ENCODE results near the gene FAM168A. TPM values are rescaled to one million over a fixed set of nuclear protein-coding genes. Genes with fewer than 3 reads are reported as not detected.

FAM168A gene
- total and polyA plus RNA-seq, 2 of the 8 experiments (the other 6 are each of a cell fraction or from before 2014, with no cell fraction given) = 17.1 to 21.6 TPM

DNA sequence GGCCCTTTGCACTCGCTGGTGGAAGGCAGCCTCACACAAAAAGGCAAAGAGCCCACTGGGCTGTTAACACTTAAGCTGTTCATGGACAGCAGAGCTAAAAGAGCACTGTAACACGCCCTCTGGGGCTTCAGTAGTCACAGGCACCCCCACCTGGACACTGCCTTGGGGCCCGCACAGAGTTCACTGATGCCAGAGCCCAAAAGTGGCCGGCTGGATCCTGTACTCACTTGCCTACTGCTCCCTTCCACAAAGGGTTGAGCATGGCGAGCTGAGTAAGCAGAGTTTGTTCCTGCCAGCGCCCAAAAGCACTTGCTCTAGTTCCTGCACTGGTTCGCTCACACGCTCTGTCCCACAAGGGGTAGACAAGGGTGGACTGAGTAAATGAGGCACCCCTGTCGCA is 142.9 kb downstream of the FAM168A start:
- H2AFZ ChIP-seq (ENCODE audit: low read length) = no peak overlapping the region
- no peak overlapping the region for H3K4ac ChIP-seq (replicated peaks; ENCODE audit: insufficient read length, low read depth, low read length)
- no peak overlapping the region for H3K9ac ChIP-seq (replicated peaks in 1 of 4; ENCODE audit: extremely low read depth in 1 of 4, low read depth in 3 of 4, low read length in 3 of 4)
- H3K27ac ChIP-seq (ENCODE audit: low read depth, low read length) = no peak overlapping the region
- no peak overlapping the region for H3K4me3 ChIP-seq (ENCODE audit: extremely low read depth in 1 of 4, insufficient read depth in 2 of 4, low read depth in 3 of 4, low read length in 4 of 4)
- ChIA-PET CTCF (ENCODE audit: partially characterized antibody) (interaction anchor here (0.6 to 1.9 kb wide), 9 partner anchors 9 to 342 kb away, joined by 3 to 6 read pairs (median 4); no protein-coding TSS in a partner anchor), POLR2A (ENCODE audit: partially characterized antibody) (no interaction called here)
- no peak overlapping the region for H3K23ac ChIP-seq (ENCODE audit: insufficient read length)
- DNase-seq (ENCODE audit: low read depth in 1 of 2, low spot score in 2 of 2) (no peak), FAIRE-seq (no peak)
- H3K36me3 ChIP-seq (ENCODE audit: control insufficient read depth in 2 of 4, insufficient read depth in 4 of 4, low read length in 3 of 4) = no peaks in the 10 kb centered on the region
- H4K20me1 ChIP-seq (replicated peaks in 1 of 2; ENCODE audit: control insufficient read depth in 1 of 2, insufficient read depth in 2 of 2, low read length in 2 of 2) = no peaks in the 10 kb centered on the region
- H3K9me3 ChIP-seq (ENCODE audit: insufficient read depth in 2 of 2, low read depth in 1 of 2, low read length in 1 of 2) = no peaks in the 10 kb centered on the region
- no peak for TF ChIP-seq TBP (IDR thresholded peaks at IDR 0.05; ENCODE audit: low read depth, low read length)
- no peak for TF ChIP-seq SP1 (IDR thresholded peaks at IDR 0.05; ENCODE audit: low read depth, low read length)
- TF ChIP-seq RAD21 (IDR thresholded peaks at IDR 0.05 in 1 of 2, conservative IDR thresholded peaks at IDR 0.05 in 1 of 2; ENCODE audit: low read depth in 2 of 2, low read length in 2 of 2) = no peak
- TF ChIP-seq HDAC2 (IDR thresholded peaks at IDR 0.05; ENCODE audit: borderline replicate concordance in 1 of 2, low read depth in 2 of 2, low read length in 2 of 2) = no peak
- TF ChIP-seq, protein P1, sequence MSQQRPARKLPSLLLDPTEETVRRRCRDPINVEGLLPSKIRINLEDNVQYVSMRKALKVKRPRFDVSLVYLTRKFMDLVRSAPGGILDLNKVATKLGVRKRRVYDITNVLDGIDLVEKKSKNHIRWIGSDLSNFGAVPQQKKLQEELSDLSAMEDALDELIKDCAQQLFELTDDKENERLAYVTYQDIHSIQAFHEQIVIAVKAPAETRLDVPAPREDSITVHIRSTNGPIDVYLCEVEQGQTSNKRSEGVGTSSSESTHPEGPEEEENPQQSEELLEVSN (IDR thresholded peaks at IDR 0.05) = no peak
- TF ChIP-seq NANOG (IDR thresholded peaks at IDR 0.05; ENCODE audit: insufficient read depth, low read depth, low read length, poor library complexity, severe bottlenecking) = no peak
- no peak for TF ChIP-seq JUND (IDR thresholded peaks at IDR 0.05; ENCODE audit: low read length)
- TF ChIP-seq RFX5 (IDR thresholded peaks at IDR 0.05; ENCODE audit: borderline replicate concordance, low read depth, low read length) = no peak
- no peak for TF ChIP-seq TCF12 (IDR thresholded peaks at IDR 0.05; ENCODE audit: low read depth, low read length)
- no peak for TF ChIP-seq POU5F1 (IDR thresholded peaks at IDR 0.05; ENCODE audit: low read depth, low read length)
- no peak for TF ChIP-seq EP300 (IDR thresholded peaks at IDR 0.05; ENCODE audit: borderline replicate concordance in 1 of 2, low read depth in 2 of 2, low read length in 2 of 2)
- TF ChIP-seq, protein P2, sequence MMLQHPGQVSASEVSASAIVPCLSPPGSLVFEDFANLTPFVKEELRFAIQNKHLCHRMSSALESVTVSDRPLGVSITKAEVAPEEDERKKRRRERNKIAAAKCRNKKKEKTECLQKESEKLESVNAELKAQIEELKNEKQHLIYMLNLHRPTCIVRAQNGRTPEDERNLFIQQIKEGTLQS (IDR thresholded peaks at IDR 0.05; ENCODE audit: insufficient read depth, low read depth, low read length) = no peak
- no peak overlapping the region for H3K14ac ChIP-seq (ENCODE audit: insufficient read length)
- H2BK15ac ChIP-seq (ENCODE audit: low read length) = no peak overlapping the region
- WGBS, 2 experiments (ENCODE audit: extremely low coverage in 1 of 2, insufficient coverage in 1 of 2, insufficient read length in 1 of 2, insufficient replicate concordance in 2 of 2, low coverage in 1 of 2, low lambda C conversion rate in 2 of 2, missing lambda C conversion rate in 1 of 2) = 88% methylated on average over 9 of the region's 9 CpGs; no CpG with 5 or more reads in 1 of the 2 experiments
- H2BK5ac ChIP-seq (ENCODE audit: low read depth, low read length) = no peak overlapping the region
- no peak overlapping the region for H2BK120ac ChIP-seq (replicated peaks; ENCODE audit: low read depth, low read length)
- H3K4me1 ChIP-seq (replicated peaks in 1 of 4; ENCODE audit: control insufficient read depth in 3 of 4, insufficient read depth in 4 of 4, low read length in 3 of 4) = peaks cover 0 to under 1% (median 0%) of the 10 kb centered on the region in 4 experiments; a peak in 2 of 7 replicates
- no peaks in the 10 kb centered on the region; the same call in 1 of the 2 replicates for H3K79me1 ChIP-seq (ENCODE audit: low read depth, low read length)
- no peak overlapping the region for H4K8ac ChIP-seq (ENCODE audit: extremely low read depth, insufficient read depth, low read length)
- H2BK12ac ChIP-seq (ENCODE audit: low read depth, low read length) = no peak overlapping the region
- H3K56ac ChIP-seq (replicated peaks; ENCODE audit: insufficient read length, low read depth, low read length) = no peak overlapping the region
- H3K27me3 ChIP-seq (replicated peaks in 1 of 4; ENCODE audit: control insufficient read depth in 3 of 4, extremely low read depth in 1 of 4, insufficient read depth in 3 of 4, low read length in 3 of 4) = no peaks in the 10 kb centered on the region
- no peaks in the 10 kb centered on the region for H3K23me2 ChIP-seq (ENCODE audit: low read depth, low read length)
- H3K4me2 ChIP-seq (ENCODE audit: insufficient read depth in 1 of 2, low read depth in 2 of 2, low read length in 2 of 2) = no peak overlapping the region
- no peak overlapping the region for H2BK20ac ChIP-seq (ENCODE audit: low read length)
- H3K18ac ChIP-seq (ENCODE audit: extremely low read depth, low read length) = no peak overlapping the region
- H4K5ac ChIP-seq (ENCODE audit: insufficient read length, low read depth, low read length) = no peak overlapping the region
- H3K79me2 ChIP-seq (ENCODE audit: control insufficient read depth in 1 of 2, insufficient read depth in 2 of 2, low read length in 2 of 2) = no peaks in the 10 kb centered on the region
- no peak overlapping the region for H2AK5ac ChIP-seq (ENCODE audit: low read depth, low read length)
- H4K91ac ChIP-seq (replicated peaks; ENCODE audit: insufficient read length, low read length) = no peak overlapping the region

Measured in H1 (cell line).